Measurements from ENCODE around the gene IGSF23. TPM values are rescaled to one million over a fixed set of nuclear protein-coding genes. Genes with fewer than 3 reads are reported as not detected.

Gene IGSF23
- total and polyA plus RNA-seq, 2 experiments from 2014 or later: not detected

DNA sequence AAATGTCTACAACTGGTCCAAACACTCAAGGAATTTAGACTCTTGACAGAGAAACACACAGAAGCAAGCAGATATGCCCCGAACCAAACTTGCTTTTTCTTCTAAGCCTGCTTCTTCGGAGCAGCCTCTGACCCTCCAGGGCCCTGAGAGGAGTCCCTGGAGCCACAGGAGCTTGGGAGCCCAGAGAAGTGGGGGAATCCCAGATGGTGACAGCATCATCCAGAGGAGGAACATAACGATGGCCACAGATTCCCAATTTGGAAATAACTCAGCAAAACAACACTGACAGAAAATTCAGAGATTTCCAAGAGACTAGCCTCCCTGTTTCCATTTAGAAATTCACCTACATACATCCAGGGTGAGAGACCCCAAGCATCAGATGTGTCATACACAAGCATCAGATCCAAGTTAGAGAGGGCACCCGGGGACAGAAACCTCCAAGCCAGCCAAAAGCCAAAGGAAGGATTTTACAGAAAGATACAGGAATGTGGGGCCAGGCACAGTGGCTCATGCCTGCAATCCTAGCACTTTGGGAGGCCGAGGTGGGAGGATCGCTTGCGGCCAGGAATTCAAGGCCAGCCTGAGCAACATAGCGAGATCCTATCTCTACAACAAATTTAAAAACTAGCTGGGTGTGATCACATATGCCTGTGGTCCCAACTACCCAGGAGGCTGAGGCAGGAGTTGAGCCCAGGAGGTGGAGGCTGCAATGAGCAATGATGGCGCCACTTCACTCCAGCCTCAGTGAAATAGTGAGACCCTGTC, 28.3 kb downstream of the IGSF23 start:
- Histone ChIP-seq H3K79me2 (replicated peaks; ENCODE audit: insufficient read depth) (peaks cover 11% of the 10 kb centered on the region), H3K4me2 (no peak overlapping the region), H3K27me3 (ENCODE audit: insufficient read depth) (peaks cover 15% of the 10 kb centered on the region), H3F3A (replicated peaks; ENCODE audit: low read depth) (no peaks in the 10 kb centered on the region; the same call in 1 of the 2 replicates), H3K36me3 (ENCODE audit: insufficient read depth) (no peaks in the 10 kb centered on the region), H2AFZ (no peak overlapping the region), H3K4me1 (ENCODE audit: insufficient read depth) (peaks cover 3% of the 10 kb centered on the region; the same call in 1 of the 2 replicates), H3K9me2 (ENCODE audit: insufficient read depth) (no peaks in the 10 kb centered on the region), H3K4me3 (no peak overlapping the region), H4K20me1 (replicated peaks; ENCODE audit: insufficient read depth) (no peaks in the 10 kb centered on the region), H3K27ac (ENCODE audit: low read depth) (no peak overlapping the region)
- peaks cover under 1% of the 10 kb centered on the region; the same call in 1 of the 3 replicates for H3K4me1 Mint-ChIP-seq
- peaks cover 6% of the 10 kb centered on the region; the same call in 1 of the 3 replicates for H3K36me3 Mint-ChIP-seq (ENCODE audit: low read depth)
- H3K27ac Mint-ChIP-seq: no peak overlapping the region
- H3K4me3 Mint-ChIP-seq: no peak overlapping the region
- no peaks in the 10 kb centered on the region; the same call in 2 of the 3 replicates for H3K9me3 Mint-ChIP-seq
- peaks cover 11% of the 10 kb centered on the region for H3K27me3 Mint-ChIP-seq (ENCODE audit: insufficient read depth, low read depth, poor library complexity)
- TF ChIP-seq, protein P1, sequence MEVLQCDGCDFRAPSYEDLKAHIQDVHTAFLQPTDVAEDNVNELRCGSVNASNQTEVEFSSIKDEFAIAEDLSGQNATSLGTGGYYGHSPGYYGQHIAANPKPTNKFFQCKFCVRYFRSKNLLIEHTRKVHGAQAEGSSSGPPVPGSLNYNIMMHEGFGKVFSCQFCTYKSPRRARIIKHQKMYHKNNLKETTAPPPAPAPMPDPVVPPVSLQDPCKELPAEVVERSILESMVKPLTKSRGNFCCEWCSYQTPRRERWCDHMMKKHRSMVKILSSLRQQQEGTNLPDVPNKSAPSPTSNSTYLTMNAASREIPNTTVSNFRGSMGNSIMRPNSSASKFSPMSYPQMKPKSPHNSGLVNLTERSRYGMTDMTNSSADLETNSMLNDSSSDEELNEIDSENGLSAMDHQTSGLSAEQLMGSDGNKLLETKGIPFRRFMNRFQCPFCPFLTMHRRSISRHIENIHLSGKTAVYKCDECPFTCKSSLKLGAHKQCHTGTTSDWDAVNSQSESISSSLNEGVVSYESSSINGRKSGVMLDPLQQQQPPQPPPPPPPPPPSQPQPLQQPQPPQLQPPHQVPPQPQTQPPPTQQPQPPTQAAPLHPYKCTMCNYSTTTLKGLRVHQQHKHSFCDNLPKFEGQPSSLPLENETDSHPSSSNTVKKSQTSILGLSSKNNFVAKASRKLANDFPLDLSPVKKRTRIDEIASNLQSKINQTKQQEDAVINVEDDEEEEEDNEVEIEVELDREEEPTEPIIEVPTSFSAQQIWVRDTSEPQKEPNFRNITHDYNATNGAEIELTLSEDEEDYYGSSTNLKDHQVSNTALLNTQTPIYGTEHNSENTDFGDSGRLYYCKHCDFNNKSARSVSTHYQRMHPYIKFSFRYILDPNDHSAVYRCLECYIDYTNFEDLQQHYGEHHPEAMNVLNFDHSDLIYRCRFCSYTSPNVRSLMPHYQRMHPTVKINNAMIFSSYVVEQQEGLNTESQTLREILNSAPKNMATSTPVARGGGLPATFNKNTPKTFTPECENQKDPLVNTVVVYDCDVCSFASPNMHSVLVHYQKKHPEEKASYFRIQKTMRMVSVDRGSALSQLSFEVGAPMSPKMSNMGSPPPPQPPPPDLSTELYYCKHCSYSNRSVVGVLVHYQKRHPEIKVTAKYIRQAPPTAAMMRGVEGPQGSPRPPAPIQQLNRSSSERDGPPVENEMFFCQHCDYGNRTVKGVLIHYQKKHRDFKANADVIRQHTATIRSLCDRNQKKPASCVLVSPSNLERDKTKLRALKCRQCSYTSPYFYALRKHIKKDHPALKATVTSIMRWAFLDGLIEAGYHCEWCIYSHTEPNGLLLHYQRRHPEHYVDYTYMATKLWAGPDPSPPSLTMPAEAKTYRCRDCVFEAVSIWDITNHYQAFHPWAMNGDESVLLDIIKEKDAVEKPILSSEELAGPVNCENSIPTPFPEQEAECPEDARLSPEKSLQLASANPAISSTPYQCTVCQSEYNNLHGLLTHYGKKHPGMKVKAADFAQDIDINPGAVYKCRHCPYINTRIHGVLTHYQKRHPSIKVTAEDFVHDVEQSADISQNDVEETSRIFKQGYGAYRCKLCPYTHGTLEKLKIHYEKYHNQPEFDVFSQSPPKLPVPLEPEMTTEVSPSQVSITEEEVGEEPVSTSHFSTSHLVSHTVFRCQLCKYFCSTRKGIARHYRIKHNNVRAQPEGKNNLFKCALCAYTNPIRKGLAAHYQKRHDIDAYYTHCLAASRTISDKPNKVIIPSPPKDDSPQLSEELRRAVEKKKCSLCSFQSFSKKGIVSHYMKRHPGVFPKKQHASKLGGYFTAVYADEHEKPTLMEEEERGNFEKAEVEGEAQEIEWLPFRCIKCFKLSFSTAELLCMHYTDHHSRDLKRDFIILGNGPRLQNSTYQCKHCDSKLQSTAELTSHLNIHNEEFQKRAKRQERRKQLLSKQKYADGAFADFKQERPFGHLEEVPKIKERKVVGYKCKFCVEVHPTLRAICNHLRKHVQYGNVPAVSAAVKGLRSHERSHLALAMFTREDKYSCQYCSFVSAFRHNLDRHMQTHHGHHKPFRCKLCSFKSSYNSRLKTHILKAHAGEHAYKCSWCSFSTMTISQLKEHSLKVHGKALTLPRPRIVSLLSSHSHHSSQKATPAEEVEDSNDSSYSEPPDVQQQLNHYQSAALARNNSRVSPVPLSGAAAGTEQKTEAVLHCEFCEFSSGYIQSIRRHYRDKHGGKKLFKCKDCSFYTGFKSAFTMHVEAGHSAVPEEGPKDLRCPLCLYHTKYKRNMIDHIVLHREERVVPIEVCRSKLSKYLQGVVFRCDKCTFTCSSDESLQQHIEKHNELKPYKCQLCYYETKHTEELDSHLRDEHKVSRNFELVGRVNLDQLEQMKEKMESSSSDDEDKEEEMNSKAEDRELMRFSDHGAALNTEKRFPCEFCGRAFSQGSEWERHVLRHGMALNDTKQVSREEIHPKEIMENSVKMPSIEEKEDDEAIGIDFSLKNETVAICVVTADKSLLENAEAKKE (CRISPR knock-in tag; IDR thresholded peaks at IDR 0.05): no peak
- TF ChIP-seq, protein P2, sequence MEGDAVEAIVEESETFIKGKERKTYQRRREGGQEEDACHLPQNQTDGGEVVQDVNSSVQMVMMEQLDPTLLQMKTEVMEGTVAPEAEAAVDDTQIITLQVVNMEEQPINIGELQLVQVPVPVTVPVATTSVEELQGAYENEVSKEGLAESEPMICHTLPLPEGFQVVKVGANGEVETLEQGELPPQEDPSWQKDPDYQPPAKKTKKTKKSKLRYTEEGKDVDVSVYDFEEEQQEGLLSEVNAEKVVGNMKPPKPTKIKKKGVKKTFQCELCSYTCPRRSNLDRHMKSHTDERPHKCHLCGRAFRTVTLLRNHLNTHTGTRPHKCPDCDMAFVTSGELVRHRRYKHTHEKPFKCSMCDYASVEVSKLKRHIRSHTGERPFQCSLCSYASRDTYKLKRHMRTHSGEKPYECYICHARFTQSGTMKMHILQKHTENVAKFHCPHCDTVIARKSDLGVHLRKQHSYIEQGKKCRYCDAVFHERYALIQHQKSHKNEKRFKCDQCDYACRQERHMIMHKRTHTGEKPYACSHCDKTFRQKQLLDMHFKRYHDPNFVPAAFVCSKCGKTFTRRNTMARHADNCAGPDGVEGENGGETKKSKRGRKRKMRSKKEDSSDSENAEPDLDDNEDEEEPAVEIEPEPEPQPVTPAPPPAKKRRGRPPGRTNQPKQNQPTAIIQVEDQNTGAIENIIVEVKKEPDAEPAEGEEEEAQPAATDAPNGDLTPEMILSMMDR (conservative IDR thresholded peaks at IDR 0.05; ENCODE audit: low read depth in 2 of 2): no peak
- no peak for TF ChIP-seq CREB1 (CRISPR knock-in tag; IDR thresholded peaks at IDR 0.05; ENCODE audit: low read depth)
- no peak for TF ChIP-seq NANOG (IDR thresholded peaks at IDR 0.05; ENCODE audit: borderline replicate concordance)
- ATAC-seq (no peak), DNase-seq (ENCODE audit: low spot score) (no peak)

All from GM23338 (cell line).